GM12878 (cell line): ENCODE data around the gene ZC3H15. TPM values are rescaled to one million over a fixed set of nuclear protein-coding genes. Genes with fewer than 3 reads are reported as not detected.

ENCODE experiments used
- ATAC-seq: fragments of 200-7000 bp; cut with Tn5 transposase; 3 replicates; pipeline ENCODE4 v1.9.1; 2020; ENCODE audit warnings: mild to moderate bottlenecking, moderate library complexity
- BruUV-seq: library from RNA; stranded (reverse); fragments of 400-500 nt; replicated peaks from 2 replicates; lab custom pipeline; 2021; lab: Mats Ljungman, UMichigan
- CTCF ChIA-PET: fragments of 300-600 bp; sonication (Branson Sonifier 250); formaldehyde crosslinking; extraction: SDS; loops from one replicate; lab custom pipeline; 2021; ENCODE audit warnings: inconsistent platforms; lab: Yijun Ruan, JAX
- POLR2A ChIA-PET: fragments of 350-600 bp; formaldehyde crosslinking; extraction: SDS; loops from one replicate; lab custom pipeline; 2021; ENCODE audit warnings: inconsistent platforms; lab: Charles Lee
- RAD21 ChIA-PET: fragments of 300-600 bp; sonication (Branson Sonifier 250); formaldehyde crosslinking; loops from one replicate; lab custom pipeline; 2023; ENCODE audit warnings: antibody characterized with exemption; ENCODE audit not compliant: unreplicated experiment; lab: Charles Lee
- SMC1A ChIA-PET: fragments of 300-600 bp; sonication (Branson Sonifier 250); formaldehyde crosslinking; loops from one replicate; lab custom pipeline; 2023; ENCODE audit not compliant: unreplicated experiment, uncharacterized antibody; lab: Charles Lee
- DNase-seq: peaks from one replicate; pipeline ENCODE4 v3.0.0-alpha.2; 2011; ENCODE audit warnings: low read depth, low spot score
- FAIRE-seq: peaks from 3 replicates; lab custom pipeline; 2011; peaks lifted over from hg19 to GRCh38; lab: Jason Lieb, UNC
- H2AFZ ChIP-seq: 2 replicates; pipeline ENCODE4 v1.6.0; 2011; ENCODE audit warnings: low read depth, low read length, control low read depth; ENCODE audit not compliant: control insufficient read depth
- H3K27ac ChIP-seq: 2 replicates; pipeline ENCODE4 v1.5.1; 2011; ENCODE audit warnings: control low read depth; ENCODE audit not compliant: control insufficient read depth, insufficient read depth
- H3K27me3 ChIP-seq, 2 experiments: replicated peaks in 1 of 2; 2 replicates each; pipeline versions ENCODE4 v1.6.0 to v1.6.1; 2011; ENCODE audit warnings: low read length in 1 of 2; ENCODE audit not compliant: control insufficient read depth in 2 of 2, insufficient read depth in 2 of 2
- H3K36me3 ChIP-seq, 2 experiments: 2 replicates each; pipeline ENCODE4 v1.5.1; 2011; ENCODE audit warnings: low read length in 1 of 2; ENCODE audit not compliant: control insufficient read depth in 2 of 2, insufficient read depth in 2 of 2
- H3K4me1 ChIP-seq: 2 replicates; pipeline ENCODE4 v1.6.1; 2011; ENCODE audit warnings: mild to moderate bottlenecking, low read length, moderate library complexity, mixed read lengths; ENCODE audit not compliant: control insufficient read depth, insufficient read depth
- H3K4me2 ChIP-seq: 2 replicates; pipeline ENCODE4 v1.6.0; 2011; ENCODE audit warnings: control low read depth; ENCODE audit not compliant: control insufficient read depth, insufficient read depth
- H3K4me3 ChIP-seq: fragments of 200-600 bp; sonication (generic); 2 replicates; pipeline ENCODE4 v1.5.1; 2016
- H3K79me2 ChIP-seq: 2 replicates; pipeline ENCODE4 v1.6.0; 2011; ENCODE audit warnings: low read length; ENCODE audit not compliant: control insufficient read depth, insufficient read depth
- H3K9ac ChIP-seq: 2 replicates; pipeline ENCODE4 v1.8.0; 2011; ENCODE audit warnings: low read length, control low read depth, mixed read lengths; ENCODE audit not compliant: control insufficient read depth, insufficient read depth
- H3K9me3 ChIP-seq: replicated peaks from 3 replicates; pipeline ENCODE4 v1.5.1; 2011; ENCODE audit warnings: mild to moderate bottlenecking, low read length; ENCODE audit not compliant: control insufficient read depth, insufficient read depth
- H4K20me1 ChIP-seq: 2 replicates; pipeline ENCODE4 v1.6.0; 2011; ENCODE audit not compliant: control insufficient read depth, insufficient read depth
- CHD2 ChIP-seq: IDR thresholded peaks from 2 replicates; pipeline ENCODE4 v1.6.1; 2011; ENCODE audit warnings: low read depth, low read length, improper control_type of control experiment, borderline replicate concordance
- EP300 ChIP-seq, 2 experiments: fragments of 150-350 bp in 1 of 2; IDR thresholded peaks; 2 replicates each; pipeline ENCODE4 v1.6.1; 2011 to 2012; ENCODE audit warnings: low read depth in 2 of 2, low read length in 2 of 2, borderline replicate concordance in 1 of 2, improper control_type of control experiment in 1 of 2, inconsistent platforms in 1 of 2; ENCODE audit not compliant: control insufficient read depth in 1 of 2
- FOXK2 ChIP-seq: fragments of 450-650 bp; IDR thresholded peaks from 2 replicates; pipeline ENCODE4 v1.6.1; 2017; ENCODE audit warnings: mild to moderate bottlenecking, moderate library complexity
- JUND ChIP-seq: IDR thresholded peaks from 2 replicates; pipeline ENCODE4 v1.6.1; 2012; ENCODE audit warnings: low read depth, mild to moderate bottlenecking, low read length, improper control_type of control experiment, moderate library complexity
- KDM1A ChIP-seq: fragments of 200-600 bp; sonication (generic); IDR thresholded peaks from 2 replicates; pipeline ENCODE4 v1.6.1; 2016; ENCODE audit warnings: borderline replicate concordance
- PAX5 ChIP-seq: IDR thresholded peaks from 2 replicates; pipeline ENCODE4 v1.6.1; 2011; ENCODE audit warnings: low read depth, low read length, borderline replicate concordance
- PML ChIP-seq: IDR thresholded peaks from 2 replicates; pipeline ENCODE4 v1.6.1; 2012; ENCODE audit warnings: low read length, inconsistent platforms
- SREBF1 ChIP-seq: IDR thresholded peaks from 2 replicates; pipeline ENCODE4 v1.6.1; 2012; ENCODE audit warnings: mild to moderate bottlenecking, low read length
- ZSCAN29 ChIP-seq: fragments of 450-650 bp; IDR thresholded peaks from 2 replicates; pipeline ENCODE4 v1.6.1; 2017; ENCODE audit warnings: mild to moderate bottlenecking, moderate library complexity
- ZZZ3 ChIP-seq: IDR thresholded peaks from 2 replicates; pipeline ENCODE4 v1.6.1; 2011; ENCODE audit warnings: low read depth; ENCODE audit not compliant: control insufficient read depth, insufficient read length
- WGBS: methylation state at CpG from one replicate; pipeline ENCODE4 v1.1.6; 2016; ENCODE audit warnings: low lambda C conversion rate; ENCODE audit not compliant: insufficient replicate concordance, insufficient coverage; ENCODE audit errors: missing lambda C conversion rate; 5-methylcytosine and 5-hydroxymethylcytosine counted together
- in situ Hi-C: fragments of 300-500 bp; cut with MboI; formaldehyde crosslinking; loops from 9 replicates; pipeline ENCODE4 v1.14.3; 2018; ENCODE audit warnings: mixed read lengths
- intact Hi-C: fragments of 100-400 bp; cut with micrococcal nuclease; formaldehyde crosslinking; loops from one replicate; pipeline ENCODE4 v1.14.2; 2022; ENCODE audit not compliant: unreplicated experiment
- polyA plus RNA-seq, 11 experiments: library from polyadenylated mRNA; depleted of rRNA in 4 of 11; unstranded in 6 of 11; stranded (reverse) in 5 of 11; fragments of >200 nt; fragmentation: Nextera tagmentation in 4 of 11; fragmentation: Illumina TruSeq in 1 of 11; extraction: Ambion mirVana in 4 of 11; extraction: Trizol in 1 of 11; gene quantifications; 1 replicate in 1 of 11; 2 replicates in 10 of 11; pipeline versions ENCODE4 v1.2.1 to v1.2.3, GENCODE V29; 2011 to 2016; ENCODE audit warnings: inconsistent platforms in 2 of 11, missing spikeins in 2 of 11, low read depth in 1 of 11
- total RNA-seq, 4 experiments: library from RNA; depleted of rRNA in 3 of 4; stranded (reverse); fragments of >200 nt in 3 of 4; fragmentation: Illumina TruSeq in 1 of 4; extraction: Trizol in 1 of 4; gene quantifications; 2 replicates each; pipeline versions ENCODE4 v1.2.1 to v1.2.3, GENCODE V29; 2013 to 2021
- TF ChIP-seq, protein P1 (sequence below): fragments of 450-650 bp; formaldehyde crosslinking; IDR thresholded peaks from 2 replicates; pipeline ENCODE4 v1.4.0; 2022; ENCODE audit warnings: mild to moderate bottlenecking, moderate library complexity
- TF ChIP-seq, protein P2 (sequence below): fragments of 450-650 bp; IDR thresholded peaks from 2 replicates; pipeline ENCODE4 v1.6.1; 2017; ENCODE audit warnings: mild to moderate bottlenecking

Gene ZC3H15
- total and polyA plus RNA-seq, 10 of the 15 experiments (the other 5 are each of a cell fraction or from before 2014, with no cell fraction given) = 51.5 to 152 (median 123) TPM

DNA sequence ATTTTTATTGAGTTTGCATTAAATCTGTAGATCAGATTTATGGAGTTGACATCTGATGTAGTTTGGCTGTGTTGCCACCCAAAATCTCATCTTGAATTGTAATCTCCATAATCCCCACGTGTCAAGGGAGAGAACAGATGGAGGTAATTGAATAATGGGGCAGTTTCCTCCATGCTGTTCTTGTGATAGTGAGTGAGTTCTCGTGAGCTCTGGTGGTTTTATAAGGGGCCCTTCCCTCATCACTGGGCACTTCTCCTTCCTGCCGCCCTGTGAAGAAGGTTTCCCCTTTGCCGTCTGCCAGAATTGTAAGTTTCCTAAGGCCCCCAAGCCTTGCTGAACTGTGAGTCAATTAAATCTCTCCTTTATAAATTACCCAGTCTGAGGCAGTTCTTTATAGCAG is 32.2 kb downstream of the ZC3H15 start:
- no peak for DNase-seq
- Histone ChIP-seq H3K9me3 (no peaks in the 10 kb centered on the region), H3K4me2 (no peak overlapping the region), H2AFZ (no peak overlapping the region), H3K36me3 (peaks cover 2 to 12% of the 10 kb centered on the region in 2 experiments; a peak in 3 of 4 replicates), H3K4me1 (no peaks in the 10 kb centered on the region), H3K27ac (no peak overlapping the region), H3K27me3 (no peaks in the 10 kb centered on the region), H3K4me3 (no peak overlapping the region), H4K20me1 (no peaks in the 10 kb centered on the region), H3K9ac (no peak overlapping the region), H3K79me2 (no peaks in the 10 kb centered on the region)
- ATAC-seq = no peak
- RAD21 ChIA-PET = no interaction called here
- TF ChIP-seq KDM1A (no peak), PAX5 (no peak), ZSCAN29 (no peak), ZZZ3 (no peak), EP300 (IDR thresholded peaks at IDR 0.05; ENCODE audit: borderline replicate concordance in 1 of 2, control insufficient read depth in 1 of 2, low read depth in 2 of 2, low read length in 2 of 2) (no peak), SREBF1 (no peak), FOXK2 (no peak), PML (no peak), CHD2 (no peak), JUND (no peak)
- TF ChIP-seq, protein P1, sequence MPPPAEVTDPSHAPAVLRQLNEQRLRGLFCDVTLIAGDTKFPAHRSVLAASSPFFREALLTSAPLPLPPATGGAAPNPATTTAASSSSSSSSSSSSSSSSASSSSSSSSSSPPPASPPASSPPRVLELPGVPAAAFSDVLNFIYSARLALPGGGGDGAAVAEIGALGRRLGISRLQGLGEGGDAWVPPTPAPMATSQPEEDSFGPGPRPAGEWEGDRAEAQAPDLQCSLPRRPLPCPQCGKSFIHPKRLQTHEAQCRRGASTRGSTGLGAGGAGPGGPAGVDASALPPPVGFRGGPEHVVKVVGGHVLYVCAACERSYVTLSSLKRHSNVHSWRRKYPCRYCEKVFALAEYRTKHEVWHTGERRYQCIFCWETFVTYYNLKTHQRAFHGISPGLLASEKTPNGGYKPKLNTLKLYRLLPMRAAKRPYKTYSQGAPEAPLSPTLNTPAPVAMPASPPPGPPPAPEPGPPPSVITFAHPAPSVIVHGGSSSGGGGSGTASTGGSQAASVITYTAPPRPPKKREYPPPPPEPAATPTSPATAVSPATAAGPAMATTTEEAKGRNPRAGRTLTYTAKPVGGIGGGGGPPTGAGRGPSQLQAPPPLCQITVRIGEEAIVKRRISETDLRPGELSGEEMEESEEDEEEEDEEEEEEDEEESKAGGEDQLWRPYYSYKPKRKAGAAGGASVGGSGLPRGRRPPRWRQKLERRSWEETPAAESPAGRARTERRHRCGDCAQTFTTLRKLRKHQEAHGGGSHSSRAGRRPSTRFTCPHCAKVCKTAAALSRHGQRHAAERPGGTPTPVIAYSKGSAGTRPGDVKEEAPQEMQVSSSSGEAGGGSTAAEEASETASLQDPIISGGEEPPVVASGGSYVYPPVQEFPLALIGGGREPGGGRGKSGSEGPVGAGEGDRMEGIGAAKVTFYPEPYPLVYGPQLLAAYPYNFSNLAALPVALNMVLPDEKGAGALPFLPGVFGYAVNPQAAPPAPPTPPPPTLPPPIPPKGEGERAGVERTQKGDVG (CRISPR knock-in tag) = no peak
- TF ChIP-seq, protein P2, sequence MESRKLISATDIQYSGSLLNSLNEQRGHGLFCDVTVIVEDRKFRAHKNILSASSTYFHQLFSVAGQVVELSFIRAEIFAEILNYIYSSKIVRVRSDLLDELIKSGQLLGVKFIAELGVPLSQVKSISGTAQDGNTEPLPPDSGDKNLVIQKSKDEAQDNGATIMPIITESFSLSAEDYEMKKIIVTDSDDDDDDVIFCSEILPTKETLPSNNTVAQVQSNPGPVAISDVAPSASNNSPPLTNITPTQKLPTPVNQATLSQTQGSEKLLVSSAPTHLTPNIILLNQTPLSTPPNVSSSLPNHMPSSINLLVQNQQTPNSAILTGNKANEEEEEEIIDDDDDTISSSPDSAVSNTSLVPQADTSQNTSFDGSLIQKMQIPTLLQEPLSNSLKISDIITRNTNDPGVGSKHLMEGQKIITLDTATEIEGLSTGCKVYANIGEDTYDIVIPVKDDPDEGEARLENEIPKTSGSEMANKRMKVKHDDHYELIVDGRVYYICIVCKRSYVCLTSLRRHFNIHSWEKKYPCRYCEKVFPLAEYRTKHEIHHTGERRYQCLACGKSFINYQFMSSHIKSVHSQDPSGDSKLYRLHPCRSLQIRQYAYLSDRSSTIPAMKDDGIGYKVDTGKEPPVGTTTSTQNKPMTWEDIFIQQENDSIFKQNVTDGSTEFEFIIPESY = no peak
- no peak for FAIRE-seq
- POLR2A ChIA-PET = no interaction called here
- CTCF ChIA-PET = interaction anchor here (0.9 to 6.2 kb wide), 3 partner anchors 14 to 124 kb away, joined by 3 to 35 read pairs (median 16); no protein-coding TSS in a partner anchor
- 78% methylated on average over 4 of the region's 4 CpGs for WGBS
- SMC1A ChIA-PET = interaction anchor here (1.2 to 4.7 kb wide), 2 partner anchors 71 to 123 kb away, joined by 3 to 28 read pairs; partner anchors contain the start of gene ITGAV
- in situ Hi-C loops (no loop called here), intact Hi-C loops (no loop called here)
- BruUV-seq = no TSS peak
